IMR-90 (cell line): ENCODE measurements around the gene KCTD16. TPM values are rescaled to one million over a fixed set of nuclear protein-coding genes. Genes with fewer than 3 reads are reported as not detected.

Experiments used
- ATAC-seq: fragments of 200-7000 bp; cut with Tn5 transposase; 2 replicates; pipeline ENCODE4 v1.9.1; 2020; ENCODE audit warnings: low read depth, mild to moderate bottlenecking, moderate library complexity
- BruUV-seq: library from RNA; stranded (reverse); fragments of 400-500 nt; replicated peaks from 2 replicates; lab custom pipeline; 2021; lab: Mats Ljungman, UMichigan
- CTCF ChIA-PET: fragments of 300-600 bp; formaldehyde crosslinking; extraction: SDS; loops from one replicate; lab custom pipeline; 2021; ENCODE audit warnings: antibody characterized with exemption; lab: Yijun Ruan, JAX
- POLR2A ChIA-PET: fragments of 300-600 bp; sonication (Branson Sonifier 250); formaldehyde crosslinking; loops from one replicate; lab custom pipeline; 2022; ENCODE audit warnings: antibody characterized with exemption; ENCODE audit not compliant: unreplicated experiment; lab: Charles Lee
- DNase-seq: peaks from one replicate; pipeline ENCODE4 v3.0.0; 2013
- H2AFZ ChIP-seq: replicated peaks from 2 replicates; pipeline ENCODE3; 2013; ENCODE audit warnings: low read length, mild to moderate bottlenecking; ENCODE audit not compliant: poor library complexity
- H2AK5ac ChIP-seq: 2 replicates; pipeline ENCODE4 v1.6.1; 2013; ENCODE audit warnings: low read depth, low read length, inconsistent platforms
- H2AK9ac ChIP-seq: replicated peaks from 2 replicates; pipeline ENCODE3; 2013; ENCODE audit warnings: mild to moderate bottlenecking, low read depth, low read length, moderate library complexity; ENCODE audit not compliant: poor library complexity
- H2BK120ac ChIP-seq: 2 replicates; pipeline ENCODE4 v1.6.1; 2013; ENCODE audit warnings: low read depth, low read length, inconsistent platforms
- H2BK15ac ChIP-seq: 3 replicates; pipeline ENCODE4 v1.6.1; 2013; ENCODE audit warnings: low read depth, low read length, inconsistent platforms
- H2BK20ac ChIP-seq: 2 replicates; pipeline ENCODE4 v1.6.1; 2013; ENCODE audit warnings: low read depth, mild to moderate bottlenecking, inconsistent platforms, low read length, moderate library complexity
- H2BK5ac ChIP-seq: 2 replicates; pipeline ENCODE4 v1.6.1; 2013; ENCODE audit warnings: mild to moderate bottlenecking, low read depth, low read length, inconsistent platforms; ENCODE audit not compliant: poor library complexity, severe bottlenecking
- H3K14ac ChIP-seq: replicated peaks from 2 replicates; pipeline ENCODE4 v1.6.1; 2013; ENCODE audit warnings: low read depth, low read length, inconsistent platforms
- H3K18ac ChIP-seq: 2 replicates; pipeline ENCODE4 v1.6.1; 2013; ENCODE audit warnings: low read depth, low read length, control low read depth
- H3K23ac ChIP-seq: 2 replicates; pipeline ENCODE4 v1.6.1; 2013; ENCODE audit warnings: low read depth, low read length, inconsistent platforms
- H3K27ac ChIP-seq: 2 replicates; pipeline ENCODE4 v1.5.1; 2013; ENCODE audit warnings: mild to moderate bottlenecking, control low read depth, low read length; ENCODE audit not compliant: insufficient read depth
- H3K27me3 ChIP-seq: 2 replicates; pipeline ENCODE4 v1.6.1; 2013; ENCODE audit warnings: low read length; ENCODE audit not compliant: control insufficient read depth, insufficient read depth
- H3K36me3 ChIP-seq: 2 replicates; pipeline ENCODE4 v1.6.1; 2013; ENCODE audit warnings: low read length, mixed read lengths; ENCODE audit not compliant: control insufficient read depth, insufficient read depth
- H3K4ac ChIP-seq: 2 replicates; pipeline ENCODE4 v1.6.1; 2013; ENCODE audit warnings: low read depth, low read length, inconsistent platforms
- H3K4me1 ChIP-seq: 2 replicates; pipeline ENCODE4 v1.6.1; 2013; ENCODE audit warnings: low read length, mixed read lengths; ENCODE audit not compliant: control insufficient read depth, insufficient read depth
- H3K4me2 ChIP-seq: 2 replicates; pipeline ENCODE4 v1.6.1; 2013; ENCODE audit warnings: low read depth, mild to moderate bottlenecking, control low read depth, low read length, moderate library complexity
- H3K4me3 ChIP-seq: 2 replicates; pipeline ENCODE4 v1.5.1; 2013; ENCODE audit warnings: low read depth, mild to moderate bottlenecking, control low read depth, low read length, moderate library complexity; ENCODE audit not compliant: insufficient read depth
- H3K56ac ChIP-seq: 2 replicates; pipeline ENCODE4 v1.6.1; 2013; ENCODE audit warnings: low read length, inconsistent platforms; ENCODE audit not compliant: insufficient read depth; ENCODE audit errors: extremely low read depth
- H3K79me1 ChIP-seq, 2 experiments: 2 replicates each; pipeline ENCODE4 v1.6.1; 2013; ENCODE audit warnings: low read length in 2 of 2, inconsistent platforms in 1 of 2, low read depth in 1 of 2
- H3K9ac ChIP-seq: 2 replicates; pipeline ENCODE4 v1.6.1; 2013; ENCODE audit warnings: low read depth, low read length, control low read depth
- H3K9me1 ChIP-seq: 2 replicates; pipeline ENCODE4 v1.6.1; 2013; ENCODE audit warnings: low read length, inconsistent platforms; ENCODE audit not compliant: insufficient read depth
- H3K9me3 ChIP-seq: 2 replicates; pipeline ENCODE4 v1.6.1; 2013; ENCODE audit warnings: low read length; ENCODE audit not compliant: control insufficient read depth, insufficient read depth
- H4K20me1 ChIP-seq: 2 replicates; pipeline ENCODE4 v1.6.1; 2013; ENCODE audit warnings: low read length, inconsistent platforms; ENCODE audit not compliant: insufficient read depth
- H4K5ac ChIP-seq: 2 replicates; pipeline ENCODE4 v1.6.1; 2013; ENCODE audit warnings: mild to moderate bottlenecking, low read depth, low read length, control low read depth
- H4K8ac ChIP-seq, 2 experiments: 2 replicates each; pipeline ENCODE4 v1.6.1; 2013; ENCODE audit warnings: low read depth in 2 of 2, low read length in 2 of 2, control low read depth in 1 of 2, inconsistent platforms in 1 of 2
- H4K91ac ChIP-seq: 2 replicates; pipeline ENCODE4 v1.6.1; 2013; ENCODE audit warnings: low read depth, low read length, inconsistent platforms; ENCODE audit not compliant: insufficient read depth
- BHLHE40 ChIP-seq: fragments of 150-350 bp; IDR thresholded peaks from 2 replicates; pipeline ENCODE4 v1.6.1; 2016; ENCODE audit warnings: mild to moderate bottlenecking, low read depth, low read length
- CHD1 ChIP-seq: IDR thresholded peaks from 2 replicates; pipeline ENCODE4 v1.6.1; 2012; ENCODE audit warnings: low read depth, low read length, improper control_type of control experiment
- MAFK ChIP-seq: IDR thresholded peaks from 2 replicates; pipeline ENCODE4 v1.6.1; 2012; ENCODE audit warnings: low read depth, low read length, improper control_type of control experiment
- NFE2L2 ChIP-seq: fragments of 150-350 bp; IDR thresholded peaks from 2 replicates; pipeline ENCODE4 v1.6.1; 2016; ENCODE audit warnings: low read depth, mild to moderate bottlenecking, low read length
- POLR2A ChIP-seq: IDR thresholded peaks from 2 replicates; pipeline ENCODE4 v1.6.1; 2012; ENCODE audit warnings: mild to moderate bottlenecking, low read depth, low read length
- RAD21 ChIP-seq: IDR thresholded peaks from 2 replicates; pipeline ENCODE4 v1.6.1; 2012; ENCODE audit warnings: low read length, improper control_type of control experiment
- dilution Hi-C: fragments of 300-500 bp; cut with HindIII; formaldehyde crosslinking; loops from one replicate; pipeline ENCODE4 v1.14.3; 2018; ENCODE audit warnings: low sequenced_read_pairs; ENCODE audit not compliant: unreplicated experiment
- in situ Hi-C: fragments of 300-500 bp; cut with MboI; formaldehyde crosslinking; loops from 3 replicates; pipeline ENCODE4 v1.14.3; 2019; ENCODE audit warnings: low sequenced_read_pairs, inconsistent platforms, mixed read lengths
- intact Hi-C: fragments of 100-400 bp; cut with micrococcal nuclease; formaldehyde crosslinking; loops from 2 replicates; pipeline ENCODE4 v1.10.0; 2022
- polyA plus RNA-seq, 3 experiments: library from polyadenylated mRNA; depleted of rRNA; stranded (reverse); fragments of >200 nt; gene quantifications; 2 replicates each; pipeline ENCODE4 v1.2.3, GENCODE V29; 2012; ENCODE audit warnings: low replicate concordance in 1 of 3
- total RNA-seq: library from RNA; depleted of rRNA; stranded (reverse); fragments of >200 nt; gene quantifications from 2 replicates; pipeline ENCODE4 v1.2.3, GENCODE V29; 2012
- TF ChIP-seq, protein P1 (sequence below): fragments of 150-350 bp; IDR thresholded peaks from 2 replicates; pipeline ENCODE4 v1.6.1; 2016; ENCODE audit warnings: low read depth, mild to moderate bottlenecking, low read length, moderate library complexity, borderline replicate concordance

Gene KCTD16
- total and polyA plus RNA-seq, 2 of the 4 experiments (the other 2 are of a cell fraction), result 0.43 to 1.1 TPM

GRCh38 chr5:144247131-144247530 is 76.5 kb downstream of the KCTD16 start:
- TF ChIP-seq BHLHE40, result no peak
- TF ChIP-seq NFE2L2, result no peak
- no peak for TF ChIP-seq MAFK
- no peak for TF ChIP-seq POLR2A
- TF ChIP-seq RAD21, result no peak
- TF ChIP-seq, protein P1, sequence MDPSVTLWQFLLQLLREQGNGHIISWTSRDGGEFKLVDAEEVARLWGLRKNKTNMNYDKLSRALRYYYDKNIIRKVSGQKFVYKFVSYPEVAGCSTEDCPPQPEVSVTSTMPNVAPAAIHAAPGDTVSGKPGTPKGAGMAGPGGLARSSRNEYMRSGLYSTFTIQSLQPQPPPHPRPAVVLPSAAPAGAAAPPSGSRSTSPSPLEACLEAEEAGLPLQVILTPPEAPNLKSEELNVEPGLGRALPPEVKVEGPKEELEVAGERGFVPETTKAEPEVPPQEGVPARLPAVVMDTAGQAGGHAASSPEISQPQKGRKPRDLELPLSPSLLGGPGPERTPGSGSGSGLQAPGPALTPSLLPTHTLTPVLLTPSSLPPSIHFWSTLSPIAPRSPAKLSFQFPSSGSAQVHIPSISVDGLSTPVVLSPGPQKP, result no peak
- no peak for TF ChIP-seq CHD1
- Histone ChIP-seq H3K9me1 (no peaks in the 10 kb centered on the region), H3K27me3 (no peaks in the 10 kb centered on the region; the same call in none of the 2 replicates), H2BK120ac (no peak overlapping the region), H4K91ac (no peak overlapping the region), H3K4ac (no peak overlapping the region), H2AK5ac (no peak overlapping the region), H4K5ac (no peak overlapping the region), H3K18ac (no peak overlapping the region), H3K9me3 (no peaks in the 10 kb centered on the region), H3K23ac (no peak overlapping the region), H3K9ac (no peak overlapping the region), H3K4me1 (no peaks in the 10 kb centered on the region), H3K79me1 (no peaks in the 10 kb centered on the region), H3K56ac (no peak overlapping the region), H3K4me3 (no peak overlapping the region), H3K27ac (no peak overlapping the region), H3K4me2 (no peak overlapping the region), H3K14ac (no peak overlapping the region), H2AK9ac (no peak overlapping the region), H4K8ac (no peak overlapping the region), H2BK15ac (no peak overlapping the region), H3K36me3 (no peaks in the 10 kb centered on the region), H2BK20ac (no peak overlapping the region), H2AFZ (no peak overlapping the region), H2BK5ac (no peak overlapping the region), H4K20me1 (no peaks in the 10 kb centered on the region)
- ChIA-PET POLR2A (no interaction called here), CTCF (interaction anchor here (1.1 kb wide), 1 partner anchor 9 kb away, joined by 3 read pairs; no protein-coding TSS in a partner anchor)
- in situ Hi-C loops, result no loop called here
- no peak for DNase-seq
- peak; percentile 46; the same call in 1 of the 2 replicates for ATAC-seq
- intact Hi-C loops, result no loop called here
- no TSS peak for BruUV-seq
- dilution Hi-C loops, result no loop called here
